KOPT-K1 (cell line): Measurements from ENCODE around the gene DNAH10.

Experiments used
- H3K27ac ChIP-seq: fragments of 200-600 bp; sonication (generic); 2 replicates; pipeline ENCODE4 v1.5.1; 2016; ENCODE audit warnings: antibody characterized with exemption, mild to moderate bottlenecking, low read depth, low read length; ENCODE audit not compliant: poor library complexity, severe bottlenecking
- H3K36me3 ChIP-seq: fragments of 200-600 bp; sonication (generic); 2 replicates; pipeline ENCODE4 v1.5.1; 2017; ENCODE audit warnings: antibody characterized with exemption, mild to moderate bottlenecking, low read length, moderate library complexity; ENCODE audit not compliant: insufficient read depth
- H3K9me3 ChIP-seq: fragments of 200-600 bp; sonication (generic); 2 replicates; pipeline ENCODE4 v1.5.1; 2017; ENCODE audit warnings: antibody characterized with exemption, low read length, mild to moderate bottlenecking; ENCODE audit not compliant: insufficient read depth, poor library complexity, severe bottlenecking

Gene DNAH10

GRCh38 chr12:123979566-123979965 lies 217.5 kb downstream of the DNAH10 start:
- Histone ChIP-seq H3K36me3 (peaks cover 77% of the 10 kb centered on the region), H3K9me3 (no peaks in the 10 kb centered on the region), H3K27ac (no peak overlapping the region)

GRCh38 chr12:123982269-123982668 lies 220.2 kb downstream of the DNAH10 start:
- Histone ChIP-seq H3K9me3 (no peaks in the 10 kb centered on the region), H3K27ac (no peak overlapping the region), H3K36me3 (peaks cover 83% of the 10 kb centered on the region)

GRCh38 chr12:123983822-123984485 lies 221.9 kb downstream of the DNAH10 start:
- peaks cover 88% of the 10 kb centered on the region for H3K36me3 ChIP-seq
- H3K9me3 ChIP-seq: no peaks in the 10 kb centered on the region

GRCh38 chr12:123984903-123985302 lies 222.8 kb downstream of the DNAH10 start:
- Histone ChIP-seq H3K36me3 (peaks cover 88% of the 10 kb centered on the region), H3K27ac (no peak overlapping the region), H3K9me3 (no peaks in the 10 kb centered on the region)

More at GRCh38 chr12:123983822-123984485, 221.9 kb downstream of the DNAH10 start:
- H3K27ac ChIP-seq: no peak overlapping the region
